Effector CD4-positive, alpha-beta T cell (primary cell): ENCODE measurements around the gene TKTL2. TPM values are rescaled to one million over a fixed set of nuclear protein-coding genes. Genes with fewer than 3 reads are reported as not detected.

ENCODE experiments used
- DNase-seq: peaks from one replicate; pipeline ENCODE4 v3.0.0-alpha.2; 2020
- total RNA-seq: gene quantifications from one replicate; lab custom pipeline; 2026; lab: John Stamatoyannopoulos, UW

The TKTL2 gene, protein sequence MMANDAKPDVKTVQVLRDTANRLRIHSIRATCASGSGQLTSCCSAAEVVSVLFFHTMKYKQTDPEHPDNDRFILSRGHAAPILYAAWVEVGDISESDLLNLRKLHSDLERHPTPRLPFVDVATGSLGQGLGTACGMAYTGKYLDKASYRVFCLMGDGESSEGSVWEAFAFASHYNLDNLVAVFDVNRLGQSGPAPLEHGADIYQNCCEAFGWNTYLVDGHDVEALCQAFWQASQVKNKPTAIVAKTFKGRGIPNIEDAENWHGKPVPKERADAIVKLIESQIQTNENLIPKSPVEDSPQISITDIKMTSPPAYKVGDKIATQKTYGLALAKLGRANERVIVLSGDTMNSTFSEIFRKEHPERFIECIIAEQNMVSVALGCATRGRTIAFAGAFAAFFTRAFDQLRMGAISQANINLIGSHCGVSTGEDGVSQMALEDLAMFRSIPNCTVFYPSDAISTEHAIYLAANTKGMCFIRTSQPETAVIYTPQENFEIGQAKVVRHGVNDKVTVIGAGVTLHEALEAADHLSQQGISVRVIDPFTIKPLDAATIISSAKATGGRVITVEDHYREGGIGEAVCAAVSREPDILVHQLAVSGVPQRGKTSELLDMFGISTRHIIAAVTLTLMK
- not detected for total RNA-seq

DNA sequence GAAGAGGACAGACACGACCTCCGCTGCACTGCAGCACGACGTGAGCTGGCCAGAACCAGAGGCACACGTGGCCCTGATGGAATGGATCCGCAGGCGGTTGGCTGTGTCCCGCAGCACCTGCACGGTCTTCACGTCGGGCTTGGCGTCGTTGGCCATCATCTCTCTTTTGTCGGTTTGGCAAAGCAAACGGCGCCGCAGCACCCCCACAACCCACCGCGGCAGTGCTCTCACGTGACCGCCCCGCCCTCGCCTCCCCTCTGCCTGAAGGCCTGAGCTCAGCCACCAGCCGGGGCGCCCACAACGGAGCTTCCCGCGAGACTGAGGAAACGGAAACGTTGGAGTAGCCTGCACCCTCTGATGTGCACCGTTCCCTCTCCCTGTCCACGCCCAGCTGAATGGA, at the start of gene TKTL2:
TKTL2 (minus strand) TSS at position 179 of the 400 bp plus-strand sequence; CDS start at position 159, 20 bp downstream.
- DNase-seq, result no peak

DNA sequence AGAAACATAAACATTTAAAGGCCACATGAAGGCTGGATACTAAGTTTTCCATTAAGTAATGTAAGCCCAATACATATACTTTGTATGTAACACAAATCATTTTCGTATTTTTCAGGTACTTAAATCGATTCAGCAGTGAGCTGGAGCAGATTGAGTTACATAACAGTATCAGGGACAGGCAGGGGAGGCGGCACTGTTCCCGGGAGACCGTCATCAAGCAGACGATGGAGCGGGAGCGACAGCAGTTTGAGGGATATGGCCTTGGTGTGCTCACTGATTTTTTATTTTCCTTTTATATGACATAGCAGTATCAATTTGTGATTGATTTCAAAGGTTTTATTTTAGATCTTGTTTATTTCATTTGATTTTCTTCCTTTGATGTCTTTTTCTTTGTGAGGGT, 41.6 kb upstream of the TKTL2 start:
- no peak for DNase-seq

DNA sequence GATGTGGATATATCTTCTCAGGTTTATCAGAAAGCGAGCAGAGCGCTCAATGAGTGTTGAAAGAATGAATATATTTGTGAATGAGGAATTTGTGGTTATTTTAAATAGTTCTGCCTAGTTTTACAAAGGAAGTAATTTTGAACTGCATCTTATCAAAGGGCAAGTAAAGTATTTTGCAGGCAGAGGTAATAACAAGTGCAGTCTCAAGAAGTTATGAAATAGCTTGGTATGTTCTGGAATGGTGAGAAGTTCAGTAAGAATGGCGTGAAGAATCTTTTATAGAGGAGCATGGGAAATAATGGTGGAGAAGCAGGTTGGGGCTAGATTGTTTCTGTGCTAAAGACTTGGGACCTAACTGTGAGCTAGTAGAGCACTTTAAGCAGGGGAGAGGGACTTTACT, 31.8 kb upstream of the TKTL2 start:
- no peak for DNase-seq

DNA sequence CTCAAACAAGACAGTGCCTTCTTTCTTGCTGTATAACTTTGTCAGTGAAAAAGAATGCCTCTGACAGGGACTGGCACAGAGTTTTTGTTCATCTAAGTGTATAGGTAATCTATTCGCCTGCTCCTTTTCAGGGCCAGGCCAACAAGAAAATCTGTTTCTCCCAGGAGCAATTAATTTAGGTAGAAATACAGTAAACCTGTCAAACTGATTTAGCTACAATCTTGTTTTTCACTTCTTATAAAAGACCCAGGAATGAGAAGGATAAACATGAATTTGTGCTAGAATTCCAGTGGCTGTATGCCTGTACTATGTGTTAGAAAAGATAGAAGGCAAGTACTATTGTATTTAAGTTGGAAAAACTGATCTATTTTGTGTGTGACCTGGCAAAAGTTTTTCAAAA, 27.0 kb upstream of the TKTL2 start:
- DNase-seq, result no peak

DNA sequence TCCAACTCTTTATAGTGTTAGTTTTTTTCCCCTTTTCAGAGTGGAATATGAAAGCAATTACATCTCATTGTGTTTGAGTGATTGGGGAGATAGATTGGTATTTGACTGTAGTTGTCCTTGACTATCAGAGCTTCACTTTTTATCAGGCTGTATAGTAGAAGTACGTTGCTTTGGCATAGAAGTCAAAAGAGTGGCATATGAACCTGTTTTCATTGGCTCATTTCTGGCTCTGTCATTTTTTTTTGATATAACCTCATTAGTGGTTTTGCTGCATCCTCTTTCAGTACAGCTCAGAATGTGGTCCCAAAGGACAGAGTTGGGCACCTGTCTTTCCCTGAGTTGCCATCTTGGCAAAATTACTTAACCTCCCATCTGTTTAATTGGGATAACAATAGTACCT, 22.3 kb upstream of the TKTL2 start:
- DNase-seq, result no peak

DNA sequence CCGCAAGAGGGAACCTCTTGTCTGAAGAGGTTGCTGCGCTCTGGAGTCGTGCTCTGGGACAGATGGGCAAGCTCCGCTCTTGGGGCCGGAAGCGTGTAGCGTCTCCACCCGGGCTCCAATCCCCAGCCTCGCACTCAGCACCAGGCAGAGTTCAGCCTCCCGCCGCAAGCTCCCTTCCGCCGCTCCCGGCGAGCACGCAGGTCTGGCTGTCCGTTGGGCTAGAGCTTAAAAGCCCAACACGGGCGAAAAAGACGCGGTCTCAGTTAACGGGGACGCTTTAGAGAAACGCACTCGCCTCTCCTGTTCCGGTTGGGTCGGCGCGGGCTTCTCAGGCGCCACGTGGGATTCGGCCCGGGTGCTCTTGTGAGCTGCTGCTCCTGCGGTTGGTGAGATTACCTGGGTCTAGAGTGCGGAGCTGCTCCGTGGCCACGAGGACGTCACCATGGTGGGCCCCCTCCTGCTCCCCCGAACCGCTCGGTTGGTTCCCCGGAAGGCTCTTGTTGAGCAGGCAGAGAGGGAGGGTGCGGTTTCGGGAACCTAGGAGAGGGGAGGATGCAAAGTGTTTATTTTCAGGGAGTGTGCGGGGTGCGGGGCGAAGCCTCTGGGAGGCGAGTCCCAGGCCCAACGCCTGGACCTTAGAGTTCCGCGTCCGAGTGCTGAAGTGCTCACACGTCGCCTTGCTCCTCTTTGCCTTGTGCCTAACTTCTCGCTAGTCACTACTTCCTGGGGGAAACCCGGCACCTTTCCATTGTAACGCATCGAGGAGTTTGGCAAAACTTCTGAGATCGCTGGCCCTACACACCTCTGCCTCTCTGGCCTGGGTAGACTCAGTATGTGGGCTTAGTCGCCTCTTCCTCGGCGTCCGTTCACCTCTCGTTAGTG, 21.0 kb upstream of the TKTL2 start, which contains the start of gene TMA16:
TMA16 (plus strand) TSS at position 331 of the 882 bp plus-strand sequence; CDS start at position 443, 112 bp downstream.
- peak; percentile 62 for DNase-seq

DNA sequence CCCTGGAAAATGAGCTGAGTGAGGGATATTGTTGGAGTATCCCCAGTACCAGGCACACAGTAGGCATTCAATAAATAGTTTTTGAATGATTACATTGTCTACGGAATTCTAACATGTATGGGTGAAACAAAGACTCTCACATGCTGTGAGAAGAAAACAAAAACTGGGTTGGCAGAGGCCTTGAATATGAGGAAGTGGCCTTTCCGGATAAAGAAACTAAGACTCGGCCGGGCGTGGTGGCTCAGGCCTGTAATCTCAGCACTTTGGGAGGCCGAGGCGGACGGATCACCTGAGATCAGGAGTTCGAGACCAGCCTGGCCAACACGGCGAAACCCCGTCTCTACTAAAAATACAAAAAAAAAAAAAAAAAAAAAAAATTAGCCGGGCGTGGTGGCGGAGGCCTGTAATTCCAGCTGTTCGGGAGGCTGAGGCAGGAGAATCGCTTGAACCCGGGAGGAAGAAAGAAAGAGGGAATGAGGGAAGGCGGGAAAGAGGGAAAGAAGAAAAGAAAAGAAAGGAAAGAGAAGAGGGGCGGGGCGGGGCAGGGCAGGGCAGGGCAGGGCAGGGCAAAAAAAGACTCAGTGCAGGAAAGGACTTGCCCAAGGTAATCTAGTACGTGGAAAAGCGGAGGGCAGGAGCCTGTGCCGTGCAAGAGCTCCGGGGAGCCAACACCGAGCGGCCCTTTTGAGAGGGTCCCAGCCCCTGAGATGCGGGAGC, 20.2 kb upstream of the TKTL2 start:
- DNase-seq, result no peak

DNA sequence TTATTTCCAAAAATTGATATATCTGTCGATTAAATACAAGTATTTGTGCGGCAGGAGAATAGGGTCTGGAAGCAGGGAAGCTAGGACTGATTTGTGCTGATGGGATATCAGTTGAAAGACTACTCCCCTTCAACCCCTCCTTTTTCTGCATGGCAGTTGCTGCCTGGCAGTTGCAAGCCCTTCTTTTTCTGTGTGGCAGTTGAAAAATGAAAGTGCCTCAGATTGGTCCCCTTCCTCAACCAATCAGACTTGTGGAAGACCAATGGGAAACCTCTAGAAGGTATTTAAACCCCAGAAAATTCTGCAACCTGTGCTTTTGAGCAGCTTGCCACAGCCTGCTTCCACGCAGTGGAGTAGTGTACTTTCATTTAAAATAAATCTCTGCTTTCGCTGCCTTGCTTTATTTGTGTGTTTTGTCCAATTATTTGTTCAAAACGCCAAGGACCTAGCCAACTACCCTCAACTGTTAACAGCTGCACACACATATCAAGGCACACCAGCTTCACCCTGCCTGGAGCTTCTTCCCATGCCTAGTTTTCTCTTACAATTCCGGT, 19.5 kb upstream of the TKTL2 start:
- no peak for DNase-seq

DNA sequence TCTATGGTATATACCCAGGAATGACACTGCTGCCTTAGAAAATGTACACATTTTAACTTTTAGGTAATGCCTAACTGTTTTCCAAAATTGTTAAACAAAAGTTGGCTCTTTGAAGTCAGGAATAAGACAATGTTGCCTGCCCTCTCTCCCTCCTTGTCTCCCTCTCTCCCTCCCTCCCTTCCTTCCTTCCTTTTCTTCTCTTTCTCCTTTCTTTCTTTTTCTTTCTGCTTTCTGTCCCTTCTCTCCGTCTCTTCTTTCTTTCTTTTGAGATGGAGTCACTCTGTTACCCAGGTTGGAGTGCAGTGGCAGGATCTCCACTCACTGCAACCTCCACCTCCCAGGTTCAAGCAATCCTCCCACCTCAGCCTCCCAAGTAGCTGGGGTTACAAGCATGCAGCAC, 16.4 kb upstream of the TKTL2 start:
- DNase-seq, result no peak

DNA sequence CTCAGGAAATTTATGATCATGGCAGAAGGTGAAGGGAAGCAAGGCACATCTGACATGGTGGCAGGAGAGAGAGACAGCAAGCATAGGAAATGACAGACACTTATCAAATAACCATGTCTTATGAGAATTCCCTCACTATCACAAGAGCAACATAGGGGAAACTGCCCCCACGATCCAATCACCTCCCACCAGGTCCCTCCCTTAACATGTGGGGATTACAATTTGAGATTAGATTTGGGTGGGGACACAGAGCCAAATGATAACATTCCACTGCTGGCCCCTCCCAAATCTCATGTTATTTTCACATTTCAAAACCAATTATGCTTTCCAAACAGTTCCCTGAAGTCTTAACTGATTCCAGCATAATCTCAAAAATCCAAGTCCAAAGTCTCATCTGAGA, 12.8 kb upstream of the TKTL2 start:
- DNase-seq, result no peak

DNA sequence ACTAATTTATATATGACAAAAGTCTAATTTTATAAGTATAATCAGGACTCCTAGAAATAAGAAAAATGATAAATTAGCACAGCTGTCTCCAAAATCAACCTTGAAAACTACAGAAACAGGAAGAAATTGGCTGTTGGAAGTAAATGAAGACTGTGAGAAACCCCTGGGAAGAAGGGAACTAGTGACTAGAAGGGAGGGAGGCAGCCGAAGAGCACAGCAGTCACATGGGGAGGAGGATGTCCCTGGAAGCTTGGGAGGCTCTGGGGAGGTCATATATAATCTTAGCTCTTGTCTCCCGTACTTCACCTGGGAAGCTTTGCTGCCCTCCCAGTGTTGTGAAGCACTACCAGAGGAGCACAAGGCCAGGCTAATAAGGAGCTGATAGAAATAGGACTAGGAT, 12.0 kb upstream of the TKTL2 start:
- no peak for DNase-seq

DNA sequence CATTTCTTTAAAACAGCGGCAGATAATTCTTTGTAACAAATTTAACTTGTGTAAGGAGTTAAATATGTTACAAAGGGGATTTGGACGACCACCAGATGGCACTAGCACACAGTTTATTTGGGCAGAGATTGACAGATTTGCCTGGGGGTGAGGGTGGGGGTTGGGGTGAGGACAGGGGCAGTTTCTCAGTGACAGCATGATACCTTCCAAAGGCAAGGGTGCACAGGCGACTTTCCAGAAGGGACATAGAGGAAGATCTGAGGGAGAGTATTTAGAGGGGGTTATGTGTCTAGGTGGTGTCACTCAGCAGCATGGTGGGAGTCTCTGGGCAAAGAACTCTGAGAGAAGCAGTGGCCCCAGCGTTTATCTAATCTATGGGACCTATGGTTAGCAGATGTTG, 11.4 kb upstream of the TKTL2 start:
- peak; percentile 41 for DNase-seq

DNA sequence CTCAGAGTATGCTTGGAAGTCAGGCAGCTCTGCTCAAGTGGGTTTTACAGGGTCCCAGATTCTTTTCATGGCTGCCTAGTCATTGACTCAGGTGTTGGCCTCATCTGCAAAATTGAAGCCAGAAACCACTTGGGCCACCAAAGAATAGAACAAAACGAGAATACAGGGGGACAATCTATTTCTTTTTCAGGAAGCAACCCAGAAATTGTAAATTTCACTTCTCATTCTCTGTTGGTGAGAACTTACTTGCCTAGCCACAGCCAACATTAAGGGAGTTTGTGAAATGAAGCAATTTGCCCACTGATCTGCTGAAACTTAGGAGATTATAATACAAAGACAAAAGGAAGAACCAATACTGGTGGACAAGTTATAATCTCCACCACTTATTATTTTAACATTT, 8.6 kb upstream of the TKTL2 start:
- DNase-seq, result no peak

DNA sequence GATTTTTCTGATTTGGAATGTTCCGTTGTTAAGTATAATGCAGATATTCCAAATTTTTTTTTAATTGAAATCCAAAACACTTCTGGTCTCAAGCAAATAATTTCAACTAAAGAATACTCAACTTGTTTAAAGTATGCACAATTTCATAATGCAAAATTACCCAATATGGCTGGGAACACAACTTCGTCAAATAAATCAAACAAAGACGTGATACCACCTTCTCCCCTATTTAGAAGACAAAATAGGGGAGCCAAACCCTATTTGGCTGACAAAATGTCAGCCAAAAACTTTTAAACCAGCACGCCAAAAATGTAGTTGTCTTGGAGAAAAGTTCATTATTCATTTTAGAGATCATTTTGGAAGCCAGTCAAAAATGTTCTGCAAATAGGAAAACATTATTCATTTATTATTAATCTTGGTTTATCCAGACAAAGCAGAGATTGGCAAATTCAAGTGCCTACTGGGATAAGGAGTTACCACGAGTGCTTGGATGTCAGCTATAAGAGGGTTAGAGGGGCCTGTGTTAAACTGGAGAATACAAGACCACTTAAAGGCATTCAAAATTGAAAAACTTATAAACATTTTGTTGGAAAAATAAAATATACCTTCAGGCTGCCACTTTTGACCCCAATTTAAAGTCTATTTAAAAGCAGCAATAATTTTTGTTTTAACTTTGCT, 3.3 kb upstream of the TKTL2 start:
- no peak for DNase-seq

DNA sequence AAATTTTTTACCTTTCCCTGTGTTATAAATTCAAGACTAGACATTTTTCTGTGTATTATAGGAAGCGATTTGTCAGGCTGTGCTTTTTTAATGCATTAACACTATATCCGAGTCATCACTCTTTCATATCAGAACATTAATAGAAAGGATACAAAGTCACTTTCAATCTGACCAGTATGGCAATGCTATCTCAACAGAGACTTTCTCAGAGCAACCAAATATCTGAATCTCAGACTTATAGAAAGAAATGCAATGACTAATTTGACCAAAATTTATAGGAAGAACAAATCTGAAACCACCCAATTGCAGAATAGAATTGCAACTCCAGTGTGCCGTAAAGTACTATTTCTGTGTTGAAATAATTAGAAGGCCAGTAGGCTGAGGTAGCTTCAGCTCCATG, 473 bp upstream of the TKTL2 start:
- DNase-seq, result no peak

DNA sequence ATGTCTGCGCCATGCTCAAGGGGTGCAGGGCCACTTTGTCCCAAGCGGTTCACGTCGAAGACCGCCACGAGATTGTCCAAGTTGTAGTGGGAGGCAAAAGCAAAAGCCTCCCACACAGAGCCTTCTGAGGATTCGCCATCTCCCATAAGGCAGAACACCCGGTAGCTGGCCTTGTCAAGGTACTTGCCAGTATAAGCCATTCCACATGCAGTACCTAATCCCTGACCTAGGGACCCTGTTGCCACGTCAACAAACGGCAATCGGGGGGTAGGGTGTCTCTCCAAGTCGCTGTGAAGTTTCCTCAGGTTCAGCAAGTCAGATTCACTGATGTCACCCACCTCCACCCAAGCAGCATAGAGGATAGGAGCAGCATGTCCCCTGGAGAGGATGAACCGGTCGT, 424 bp downstream of the TKTL2 start:
- no peak for DNase-seq

DNA sequence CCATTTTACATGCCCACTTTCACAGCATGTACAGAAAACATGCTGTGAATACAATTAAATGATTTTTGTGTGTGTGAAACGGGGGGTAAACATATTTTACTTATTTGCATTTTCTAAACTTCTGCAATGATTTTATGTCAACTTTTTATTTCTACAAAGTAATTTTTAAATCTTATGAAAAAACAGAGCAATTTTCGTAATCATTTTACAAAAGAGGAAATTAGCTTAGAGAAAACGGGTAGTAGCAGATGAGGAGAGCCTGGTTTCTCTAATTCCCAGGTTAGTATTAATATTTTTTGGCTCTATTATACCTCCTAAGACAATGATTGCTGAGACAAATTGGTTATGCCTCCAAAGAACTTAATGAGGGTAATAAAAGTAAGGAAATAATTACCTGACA, 3.2 kb downstream of the TKTL2 start:
- no peak for DNase-seq

DNA sequence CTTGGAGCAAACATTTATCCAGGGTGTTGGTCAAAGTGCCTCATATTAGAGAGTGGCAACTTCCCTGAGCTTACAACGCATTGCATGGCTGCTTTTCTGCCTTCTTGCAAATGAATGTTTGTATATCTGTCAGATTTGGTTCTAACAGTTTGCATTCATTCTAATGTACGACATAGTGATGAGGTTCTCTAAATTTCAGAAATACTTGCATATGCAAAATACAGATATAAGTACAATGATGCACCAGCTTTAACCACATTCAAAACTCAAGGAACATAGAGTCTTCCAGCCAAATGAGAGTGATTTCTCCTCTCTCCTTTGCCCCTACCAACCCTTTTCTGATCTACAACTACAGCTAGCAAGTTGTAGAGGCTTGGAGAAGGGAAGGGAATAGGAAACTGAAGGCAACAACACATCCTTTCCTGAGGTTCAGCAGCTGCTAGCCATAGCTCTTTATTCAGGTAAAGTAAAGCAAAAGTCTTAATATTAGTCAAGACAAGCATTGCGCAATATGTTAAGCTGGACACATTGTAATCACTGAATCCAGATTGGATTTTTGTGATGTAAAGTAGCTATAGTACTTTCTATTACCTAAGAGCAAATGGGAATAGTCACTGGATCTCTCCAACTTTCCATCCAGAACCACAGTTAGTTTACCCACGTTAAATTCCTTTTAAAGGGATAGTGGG, 6.3 kb downstream of the TKTL2 start:
- no peak for DNase-seq

DNA sequence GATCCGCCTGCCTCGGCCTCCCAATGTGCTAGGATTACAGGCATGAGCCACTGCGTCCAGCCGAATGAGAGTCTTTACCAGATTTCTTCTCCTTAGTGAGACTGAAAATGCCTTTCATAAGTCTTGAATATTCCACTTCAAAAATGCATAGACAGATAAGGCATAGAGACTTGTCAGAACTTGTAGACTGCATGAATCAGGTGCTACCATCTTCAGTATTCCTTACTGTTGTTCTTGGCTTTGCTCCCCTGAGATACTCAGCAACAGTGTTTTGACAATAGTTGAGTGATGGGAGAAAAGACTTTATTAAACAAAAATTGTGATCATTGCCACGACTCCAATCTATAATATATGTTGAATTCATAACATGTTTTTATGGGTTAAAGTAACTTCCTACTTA, 11.0 kb downstream of the TKTL2 start:
- no peak for DNase-seq

DNA sequence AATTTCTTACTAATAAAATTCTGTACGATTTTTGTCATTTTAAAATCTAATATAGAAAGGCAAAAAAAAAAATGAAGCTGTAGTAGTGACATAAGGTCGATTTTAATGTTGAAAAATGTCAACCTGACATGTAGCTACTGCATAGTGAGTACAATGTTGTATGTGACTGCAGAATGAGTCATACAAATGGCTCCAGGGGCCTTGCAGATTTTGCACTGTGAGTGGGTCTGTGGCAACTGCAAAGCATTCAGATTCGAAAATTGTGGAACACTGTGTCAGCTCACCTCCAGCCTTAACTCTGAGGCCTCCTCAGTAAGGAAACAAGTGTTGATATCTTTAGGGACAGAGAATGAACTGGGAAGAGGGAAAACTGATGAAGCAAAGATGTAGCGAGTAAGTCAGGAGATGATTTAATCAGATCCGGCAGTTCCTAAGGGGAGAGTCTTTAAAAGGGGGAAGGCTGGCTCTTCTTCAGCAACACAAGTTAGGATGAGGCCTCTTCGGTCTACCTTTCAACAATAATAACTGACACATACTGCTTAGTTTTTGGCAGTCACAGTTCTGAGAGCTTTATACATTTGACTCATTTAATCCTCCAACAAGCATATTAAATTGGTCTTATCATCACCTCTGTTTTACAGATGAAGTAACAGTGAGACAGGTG, 24.9 kb downstream of the TKTL2 start:
- no peak for DNase-seq

DNA sequence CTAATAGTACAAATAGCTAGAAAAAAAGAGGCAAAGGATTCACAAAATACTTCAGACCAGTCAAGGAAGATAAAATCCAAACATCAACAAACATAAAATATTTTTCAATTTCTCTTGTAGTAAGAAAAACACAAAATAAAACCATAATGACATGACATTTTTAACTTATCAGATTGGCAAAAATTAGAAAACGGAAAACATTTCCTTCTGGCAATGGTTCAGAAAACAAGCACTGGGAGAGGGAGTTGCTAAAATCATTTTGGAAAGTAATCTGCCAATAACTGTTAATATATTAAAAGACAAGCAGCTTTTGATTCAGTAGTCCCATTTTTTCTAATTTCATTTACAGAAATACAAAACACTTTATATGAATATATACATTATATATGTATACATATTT, 26.1 kb downstream of the TKTL2 start:
- no peak for DNase-seq
